Measurements from ENCODE around the gene TRAPPC2L. TPM values are rescaled to one million over a fixed set of nuclear protein-coding genes. Genes with fewer than 3 reads are reported as not detected.

TRAPPC2L gene
- total RNA-seq, 1 donor from 2014 or later = 52.7 TPM

- Histone ChIP-seq H3K27me3 (ENCODE audit: low read depth) (peaks cover 19% of the 10 kb centered on the region), H3K36me3 (peaks cover 10% of the 10 kb centered on the region), H3K4me3 (no peak overlapping the region), H3K9me3 (replicated peaks) (no peaks in the 10 kb centered on the region), H3K4me1 (peaks cover 61% of the 10 kb centered on the region), H3K27ac (replicated peaks) (peak overlapping the region; percentile 80)
- no peak for DNase-seq
- no peak for TF ChIP-seq CTCF (IDR thresholded peaks at IDR 0.05; ENCODE audit: borderline replicate concordance)
- intact Hi-C loops (cut with micrococcal nuclease) = no loop called here
These were observed 54.4 kb downstream of the TRAPPC2L start for GRCh38 chr16:88911136-88911945.

DNA sequence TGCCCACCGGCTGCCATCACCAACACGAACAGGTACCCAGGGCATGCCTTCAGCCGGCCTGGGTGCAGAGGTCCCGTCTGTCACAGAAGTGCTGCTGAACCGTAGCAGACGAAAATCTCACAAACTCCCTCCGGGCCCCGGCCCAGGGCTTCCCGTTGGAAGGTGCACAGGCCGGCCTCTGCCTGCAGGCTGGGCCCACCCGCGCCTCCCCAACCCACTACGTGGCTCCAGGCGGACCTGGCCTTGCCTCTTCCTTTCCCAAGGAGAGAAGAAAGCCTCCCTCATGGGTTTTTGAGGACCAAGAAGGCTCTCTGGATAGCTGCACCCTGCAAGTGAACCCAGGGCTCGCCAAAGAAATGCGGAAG is 55.0 kb downstream of the TRAPPC2L start:
- TF ChIP-seq CTCF (IDR thresholded peaks at IDR 0.05; ENCODE audit: borderline replicate concordance) = no peak
- Histone ChIP-seq H3K27ac (replicated peaks) (no peak overlapping the region), H3K27me3 (ENCODE audit: low read depth) (peaks cover 17% of the 10 kb centered on the region), H3K36me3 (peaks cover 10% of the 10 kb centered on the region), H3K9me3 (replicated peaks) (no peaks in the 10 kb centered on the region), H3K4me3 (no peak overlapping the region), H3K4me1 (peaks cover 58% of the 10 kb centered on the region)
- DNase-seq = no peak
- intact Hi-C loops (cut with micrococcal nuclease) = no loop called here

Other genes with a start within 250 kb of the TRAPPC2L start
- gene IL17C, start 218.6 kb upstream of the TRAPPC2L start, total RNA-seq = not detected
- 42.6 TPM for gene CYBA, start 206.1 kb upstream of the TRAPPC2L start, total RNA-seq
- gene MVD, start 194.0 kb upstream of the TRAPPC2L start, total RNA-seq = 25.3 TPM
- 3.1 TPM for gene SNAI3, start 170.6 kb upstream of the TRAPPC2L start, total RNA-seq
- gene RNF166, start 150.7 kb upstream of the TRAPPC2L start, total RNA-seq = 14.2 TPM
- gene CTU2, start 150.6 kb upstream of the TRAPPC2L start, total RNA-seq = 13.1 TPM
- gene PIEZO1, start 71.9 kb upstream of the TRAPPC2L start, total RNA-seq = 17.1 TPM
- gene CDT1, start 53.3 kb upstream of the TRAPPC2L start, total RNA-seq = 0.63 TPM
- gene APRT, start 45.2 kb upstream of the TRAPPC2L start, total RNA-seq = 39.2 TPM
- gene GALNS, start 180 bp upstream of the TRAPPC2L start, total RNA-seq = 15.5 TPM
- gene PABPN1L, start 9.5 kb downstream of the TRAPPC2L start, total RNA-seq = not detected
- 8.6 TPM for gene CBFA2T3, start 120.1 kb downstream of the TRAPPC2L start, total RNA-seq
- gene ACSF3, start 236.7 kb downstream of the TRAPPC2L start, total RNA-seq = 16.7 TPM